HPDE6-E6E7 (cell line): ENCODE measurements around the gene NPHP4.

Source experiments
- DNase-seq: peaks from one replicate; pipeline ENCODE4 v3.0.0; 2011; ENCODE audit warnings: missing footprints; ENCODE audit errors: extremely low spot score

Gene NPHP4

GRCh38 chr1:5891736-5892135, 100.5 kb downstream of the NPHP4 start:
- DNase-seq: no peak

DNA sequence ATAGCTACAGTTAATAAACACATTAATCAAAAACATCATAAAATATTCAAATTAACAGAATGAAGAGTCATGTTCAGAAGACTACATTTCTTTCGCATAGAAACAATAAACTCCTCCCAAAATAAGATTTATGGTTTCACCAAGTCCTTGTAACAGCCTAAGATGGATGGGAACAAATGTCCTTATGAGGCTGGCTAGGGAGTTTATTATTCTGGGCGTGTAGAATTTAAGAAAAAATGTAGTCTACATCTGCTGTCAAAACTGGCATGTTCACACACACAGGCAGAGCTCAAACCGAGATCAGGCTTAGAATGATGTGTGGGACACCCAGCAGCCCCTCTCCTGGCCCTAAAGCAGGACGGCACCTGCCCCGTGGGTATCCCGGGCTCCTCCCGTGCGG, 101.1 kb downstream of the NPHP4 start:
- no peak for DNase-seq

DNA sequence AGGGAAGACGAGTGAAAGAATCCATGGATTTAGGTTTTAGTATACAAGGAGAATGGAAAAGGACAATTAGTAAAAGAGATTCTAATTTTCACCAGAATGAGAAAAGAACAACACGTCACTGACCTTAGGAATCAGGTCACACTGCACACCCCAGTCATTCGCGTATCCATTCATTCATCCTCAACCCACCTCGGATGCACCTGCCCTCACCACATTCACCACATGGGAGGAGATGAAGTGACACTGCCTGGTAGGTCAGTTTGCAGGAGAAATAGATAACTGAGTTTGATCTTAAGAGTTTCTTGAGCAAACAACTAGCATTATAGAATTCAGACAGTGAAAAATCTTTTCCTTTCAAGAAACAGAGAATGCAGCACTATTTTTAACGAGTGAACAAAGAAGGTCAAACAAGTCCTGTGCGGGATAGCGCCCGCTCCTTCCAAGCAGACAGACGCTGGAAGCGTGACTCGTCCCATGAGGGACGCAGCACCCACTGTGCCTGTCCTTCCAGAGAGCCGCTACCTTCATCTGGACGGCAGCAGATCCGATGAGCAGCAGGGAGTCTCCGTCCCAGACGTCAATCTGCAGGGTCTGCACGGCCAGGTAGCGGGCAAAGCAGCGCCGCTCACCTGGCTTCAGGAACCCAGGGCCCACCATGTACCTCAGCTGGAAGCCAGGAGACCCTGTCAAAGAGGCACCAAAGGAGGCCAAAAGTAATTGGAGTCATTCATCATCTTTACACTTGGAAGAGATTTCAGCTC, 101.7 kb downstream of the NPHP4 start:
- DNase-seq: no peak

DNA sequence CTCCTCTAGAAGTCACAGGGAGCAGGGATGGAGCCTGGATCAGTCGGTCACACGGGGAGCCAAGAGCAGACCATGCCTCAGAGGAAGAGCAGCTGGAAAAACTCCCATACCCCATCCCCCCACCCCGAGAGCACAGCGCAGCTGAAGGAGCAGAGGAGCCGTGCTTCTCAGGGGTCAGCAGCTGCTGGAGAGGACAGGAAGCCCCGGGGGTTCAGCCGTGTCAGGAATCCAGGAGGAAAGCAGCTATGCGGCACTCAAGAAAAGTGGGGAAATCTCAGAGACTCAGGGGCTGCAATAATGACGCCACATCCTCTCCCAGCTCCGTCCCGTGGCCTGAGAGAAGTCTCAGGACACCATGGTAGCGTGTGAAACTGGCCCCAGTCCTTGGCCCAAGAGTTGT, 102.3 kb downstream of the NPHP4 start:
- DNase-seq: no peak

- DNase-seq: no peak
Observed at GRCh38 chr1:5889462-5889861, 102.8 kb downstream of the NPHP4 start.

DNA sequence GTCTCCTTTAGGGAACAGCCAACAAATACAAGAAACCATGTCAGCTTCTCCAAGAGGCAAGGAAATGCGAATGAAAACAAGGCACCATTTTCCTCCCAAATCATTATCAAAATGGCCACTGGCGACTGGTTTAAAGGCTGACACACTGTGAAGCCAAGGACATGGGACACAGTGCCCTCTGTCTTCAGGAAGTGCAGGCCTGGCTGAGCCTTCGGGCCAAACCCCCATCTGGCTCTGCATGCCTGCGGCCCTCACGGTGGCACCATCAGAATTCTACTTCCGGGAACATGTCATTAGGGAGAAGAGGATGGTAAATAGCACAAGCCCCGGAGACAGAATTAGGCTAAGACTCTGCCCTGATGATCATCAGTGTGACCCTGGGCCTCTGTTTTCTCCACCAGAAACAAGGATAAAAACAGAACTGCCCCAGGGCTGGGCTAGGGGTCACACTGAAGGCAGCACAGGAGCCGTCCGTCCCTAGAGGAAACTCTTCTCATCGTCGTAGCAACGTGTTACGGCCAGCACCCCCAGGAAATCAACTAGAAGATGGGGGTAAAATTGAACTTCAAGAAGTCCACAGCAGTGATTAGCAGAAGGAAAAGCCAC, 103.5 kb downstream of the NPHP4 start:
- no peak for DNase-seq

DNA sequence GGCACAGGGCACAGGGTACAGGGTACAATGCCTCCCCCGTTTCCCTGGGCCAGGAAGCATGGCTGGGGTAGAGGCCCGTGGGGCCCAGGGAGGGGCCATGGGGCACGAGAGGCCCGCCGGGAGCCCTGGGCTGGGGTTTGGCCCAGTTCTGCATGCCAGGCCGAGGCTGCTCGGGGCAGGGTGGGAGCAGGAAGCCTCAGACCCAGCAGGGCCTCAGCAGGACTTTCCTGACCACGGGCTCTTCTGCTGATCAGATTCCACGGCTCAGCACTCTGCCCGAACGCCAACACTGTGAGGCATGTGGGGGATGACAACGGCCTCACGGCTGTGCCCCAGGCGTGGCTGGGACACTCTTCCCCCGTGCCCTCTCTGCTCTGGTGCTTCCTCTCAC, 104.3 kb downstream of the NPHP4 start:
- DNase-seq: no peak

GRCh38 chr1:5887349-5887970, 104.8 kb downstream of the NPHP4 start:
- no peak for DNase-seq

- no peak for DNase-seq
Observed at GRCh38 chr1:5886541-5887348, 105.5 kb downstream of the NPHP4 start.

- no peak for DNase-seq
Observed at GRCh38 chr1:5886140-5886483, 106.1 kb downstream of the NPHP4 start.

- no peak for DNase-seq
Observed at GRCh38 chr1:5885471-5886139, 106.6 kb downstream of the NPHP4 start.

DNA sequence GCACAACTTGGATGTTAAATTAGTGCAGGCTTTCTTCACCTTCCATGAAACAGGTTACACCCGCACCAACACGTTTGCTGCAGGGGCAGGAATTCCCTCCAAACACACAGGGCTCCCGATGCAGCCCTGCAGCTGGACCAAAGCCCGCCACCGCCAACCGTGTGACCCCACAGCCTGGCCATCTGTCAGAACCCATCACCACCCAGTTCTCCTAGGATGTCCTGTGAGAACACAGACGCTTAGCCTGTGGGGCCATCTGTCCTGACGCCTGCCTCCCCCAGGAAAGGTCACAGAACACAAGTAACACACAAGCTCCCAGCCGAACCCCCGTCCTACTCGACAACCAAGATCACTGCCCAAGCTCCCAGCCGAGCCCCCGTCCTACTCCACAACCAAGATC, 108.1 kb downstream of the NPHP4 start:
- DNase-seq: no peak

GRCh38 chr1:5883129-5884048, 108.8 kb downstream of the NPHP4 start:
- no peak for DNase-seq

GRCh38 chr1:5882367-5883128, 109.7 kb downstream of the NPHP4 start:
- DNase-seq: no peak

- DNase-seq: no peak
Observed at GRCh38 chr1:5881526-5882222, 110.6 kb downstream of the NPHP4 start.

DNA sequence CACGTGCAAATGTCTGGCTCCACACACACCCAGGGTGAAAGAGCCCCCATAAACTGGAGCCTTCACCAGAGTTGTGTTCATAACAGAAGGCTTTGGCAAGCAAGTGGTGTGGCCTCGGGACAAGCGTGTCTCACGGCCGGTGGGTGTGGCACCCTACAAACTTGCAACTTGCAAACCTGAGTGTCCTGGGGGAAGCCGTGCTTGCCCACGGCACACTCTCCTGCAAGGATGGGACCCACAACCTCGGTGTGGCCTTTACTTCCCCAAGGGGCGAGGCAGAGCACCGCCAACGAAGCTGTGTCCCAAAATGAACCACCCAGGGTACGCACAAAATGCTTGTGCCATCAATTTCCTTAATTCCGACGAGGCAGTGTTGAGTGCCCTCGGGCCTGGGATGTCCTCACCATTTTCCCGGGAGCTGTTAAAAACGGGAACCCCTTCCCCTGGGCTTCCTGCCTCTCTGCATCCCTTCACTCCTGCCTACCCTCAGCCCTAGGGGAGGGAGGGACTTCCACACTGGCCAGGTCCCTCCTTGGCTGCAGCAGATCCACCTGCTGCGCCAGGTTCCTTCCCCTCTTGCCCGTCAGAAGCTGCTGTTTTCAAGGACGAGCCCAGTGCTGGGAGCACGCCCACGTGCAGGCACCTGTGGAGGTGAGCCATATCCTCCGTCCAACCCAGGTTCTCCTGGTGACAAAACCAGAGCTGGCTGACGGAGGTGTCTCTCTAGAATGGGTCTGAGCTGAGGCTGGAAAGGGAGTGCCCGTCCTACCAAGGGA, 111.4 kb downstream of the NPHP4 start:
- no peak for DNase-seq

DNA sequence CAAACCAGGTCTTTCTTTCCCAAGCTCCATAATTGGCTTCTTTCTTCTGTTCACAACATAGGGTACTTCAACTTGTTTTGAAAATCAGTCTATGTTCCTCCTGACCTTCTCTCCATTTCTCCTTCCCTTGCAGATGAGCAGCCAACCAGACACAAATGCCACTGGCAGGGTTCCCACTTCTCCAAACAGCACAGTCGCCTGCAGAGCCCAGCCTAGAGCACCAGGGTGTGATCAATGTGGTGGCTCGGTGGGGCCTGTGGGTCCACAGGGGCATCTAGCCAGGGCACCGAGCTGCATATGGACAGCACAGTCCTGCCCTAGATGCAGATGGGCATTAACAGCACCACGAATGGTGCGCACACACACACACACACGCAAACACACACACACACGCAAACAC, 112.8 kb downstream of the NPHP4 start:
- DNase-seq: no peak

DNA sequence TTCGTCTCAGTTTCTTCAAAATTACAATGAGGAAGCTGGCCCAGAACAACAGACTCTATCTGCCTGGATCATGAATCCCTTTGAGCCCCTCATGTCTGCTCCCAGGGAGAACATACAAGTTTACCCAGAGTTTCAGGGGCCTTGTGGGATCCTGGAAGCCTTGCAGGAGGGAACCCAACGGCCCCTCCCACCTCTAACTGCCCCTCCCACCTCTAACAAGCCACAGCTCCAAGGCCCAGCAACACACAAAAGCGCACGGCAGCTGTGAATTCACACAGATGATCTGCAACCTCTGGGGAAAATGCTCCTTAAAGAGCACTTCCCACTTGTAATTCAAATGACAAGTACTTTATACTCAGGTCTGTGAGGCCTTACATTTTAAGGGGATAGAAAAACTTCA, 113.3 kb downstream of the NPHP4 start:
- DNase-seq: no peak
